GM08714 (cell line): ENCODE data around the gene KIF9.
A peak's percentile ranks its signal among the peaks of the same experiment; 100 is the strongest.

Experiments
- H3K4me3 ChIP-seq: fragments of 200-500 bp; sonication (Bioruptor generic); 2 replicates; pipeline ENCODE4 v1.5.1; 2014; ENCODE audit warnings: mild to moderate bottlenecking, low read length, inconsistent platforms
- ZNF274 ChIP-seq: IDR thresholded peaks from 2 replicates; pipeline ENCODE4 v1.6.1; 2012; ENCODE audit warnings: mild to moderate bottlenecking, low read depth, low read length

KIF9 gene

DNA sequence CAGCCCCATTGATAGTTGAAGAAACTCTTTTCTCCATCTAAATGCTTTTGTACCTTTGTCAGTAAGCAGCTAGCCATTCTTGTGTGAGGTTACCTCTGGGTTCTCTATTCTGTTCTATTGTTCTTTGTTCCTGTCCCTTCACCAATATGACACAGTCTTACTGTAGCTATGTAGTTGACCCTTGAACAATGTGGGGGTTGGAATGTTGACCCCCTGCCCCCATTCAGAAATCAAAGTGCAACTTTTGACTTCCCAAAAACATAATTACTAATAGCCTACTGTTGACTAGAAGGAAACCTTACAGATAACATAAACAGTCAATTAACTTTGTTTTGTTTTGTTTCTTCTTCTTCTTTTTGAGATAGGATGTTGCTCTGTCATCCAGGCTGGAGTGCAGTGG lies 18.9 kb upstream of the KIF9 start:
- no peak overlapping the region for H3K4me3 ChIP-seq
- TF ChIP-seq ZNF274, result no peak

DNA sequence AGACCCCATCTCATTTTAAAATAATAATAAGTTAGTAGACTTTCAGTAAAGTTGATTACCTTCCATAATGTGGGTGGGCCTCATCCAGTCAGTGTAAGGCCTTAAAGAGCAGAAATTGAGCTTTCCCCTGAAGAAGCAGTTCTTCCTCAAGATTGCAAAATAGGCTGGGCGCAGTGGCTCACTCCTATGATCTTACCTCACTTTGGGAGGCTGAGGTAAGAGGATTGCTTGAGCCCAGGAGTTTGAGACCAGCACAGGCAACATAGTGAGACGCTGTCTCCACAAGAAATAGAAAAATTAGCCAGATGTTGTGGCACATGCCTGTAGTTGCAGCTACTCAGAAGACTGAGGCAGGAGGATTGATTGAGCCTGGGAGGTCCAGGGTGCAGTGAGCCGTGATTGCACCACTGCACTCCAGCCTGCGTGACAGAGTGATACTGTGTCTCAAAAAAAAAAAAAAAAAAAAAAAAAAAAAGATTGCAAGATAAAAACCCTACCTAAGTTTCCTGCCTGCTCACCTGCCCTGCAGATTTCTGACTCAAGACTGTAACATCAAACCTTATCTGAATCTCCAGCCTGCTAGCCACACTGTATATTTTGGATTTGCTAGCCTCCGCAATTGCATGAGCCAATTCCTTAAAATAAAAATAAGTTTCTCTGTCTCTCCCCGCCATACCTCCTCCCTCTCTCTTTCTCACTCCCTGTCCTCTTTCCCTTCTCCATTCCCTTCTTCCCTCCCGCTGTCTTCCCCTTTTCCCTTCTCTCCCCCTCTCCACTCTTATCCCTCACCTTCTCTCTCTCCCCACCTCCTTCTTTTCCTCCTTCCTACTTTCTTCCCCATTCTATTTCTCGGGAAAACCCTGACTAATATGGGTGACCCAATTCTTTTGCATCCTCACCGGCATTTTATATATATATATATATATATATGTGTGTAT lies 17.1 kb upstream of the KIF9 start:
- no peak for TF ChIP-seq ZNF274
- no peak overlapping the region for H3K4me3 ChIP-seq

DNA sequence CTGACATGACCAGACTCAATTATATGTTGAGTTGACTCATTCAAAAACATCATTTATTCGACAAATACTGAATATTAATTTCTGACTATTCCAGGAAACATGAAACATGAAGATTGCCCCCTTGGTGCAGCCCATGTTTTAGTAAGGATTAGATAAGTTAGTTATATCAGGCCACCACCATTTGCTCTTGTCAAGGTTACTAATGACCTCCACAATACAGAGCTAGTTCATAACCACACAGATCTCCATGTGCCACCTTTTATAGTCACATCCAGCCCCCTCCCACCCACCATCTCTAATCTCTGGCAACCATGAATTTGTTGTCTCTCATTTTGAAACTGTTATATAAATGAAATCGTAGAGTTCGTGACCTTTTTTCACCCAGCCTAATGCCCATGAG lies 15.8 kb upstream of the KIF9 start:
- H3K4me3 ChIP-seq, result no peak overlapping the region
- no peak for TF ChIP-seq ZNF274

DNA sequence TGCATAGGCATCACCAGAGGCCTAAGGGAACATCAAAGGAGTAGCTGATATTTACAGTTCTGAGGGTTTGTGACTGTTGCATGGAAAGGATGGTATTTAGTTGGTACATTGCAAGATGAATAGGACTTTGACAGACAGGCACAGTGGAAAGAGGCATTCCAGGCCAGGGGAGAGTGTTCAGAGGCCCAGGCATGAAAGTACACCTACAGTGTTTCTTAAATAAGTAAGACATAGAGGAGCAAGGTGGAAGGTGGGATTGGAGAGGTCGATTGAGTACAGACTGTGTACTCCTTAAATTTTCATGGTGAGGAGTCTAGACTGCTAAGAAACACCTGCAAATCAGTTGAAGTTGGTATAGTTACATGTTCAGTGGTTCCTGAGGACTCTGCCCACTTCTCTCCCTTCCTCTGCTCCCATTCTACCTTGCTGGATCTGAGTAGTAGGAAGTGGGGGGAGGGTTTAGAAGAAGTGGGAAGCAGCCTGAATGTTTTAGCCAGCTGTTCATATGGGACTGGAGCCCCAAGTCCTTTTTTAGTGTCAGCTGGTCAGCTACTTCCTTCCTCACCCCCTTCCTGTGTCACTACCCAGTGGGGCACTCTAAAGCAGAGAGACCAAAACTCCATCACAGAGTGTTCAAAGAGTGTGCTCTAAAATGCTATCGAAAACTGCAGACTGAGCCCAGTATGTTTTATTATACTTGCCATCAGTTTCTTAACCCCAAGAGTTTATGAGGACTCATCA lies 14.1 kb upstream of the KIF9 start:
- TF ChIP-seq ZNF274, result no peak
- H3K4me3 ChIP-seq, result peak overlapping the region; percentile 8; the same call in 1 of the 2 replicates

GRCh38 chr3:47295976-47296375 lies 13.4 kb upstream of the KIF9 start:
- no peak for TF ChIP-seq ZNF274
- no peak overlapping the region for H3K4me3 ChIP-seq

GRCh38 chr3:47295322-47295721 lies 12.7 kb upstream of the KIF9 start:
- no peak overlapping the region for H3K4me3 ChIP-seq
- no peak for TF ChIP-seq ZNF274

- no peak overlapping the region for H3K4me3 ChIP-seq
- TF ChIP-seq ZNF274, result no peak
Observed at GRCh38 chr3:47294392-47294791, 11.8 kb upstream of the KIF9 start.

- H3K4me3 ChIP-seq, result no peak overlapping the region
- TF ChIP-seq ZNF274, result no peak
Observed at GRCh38 chr3:47293822-47294221, 11.2 kb upstream of the KIF9 start.

DNA sequence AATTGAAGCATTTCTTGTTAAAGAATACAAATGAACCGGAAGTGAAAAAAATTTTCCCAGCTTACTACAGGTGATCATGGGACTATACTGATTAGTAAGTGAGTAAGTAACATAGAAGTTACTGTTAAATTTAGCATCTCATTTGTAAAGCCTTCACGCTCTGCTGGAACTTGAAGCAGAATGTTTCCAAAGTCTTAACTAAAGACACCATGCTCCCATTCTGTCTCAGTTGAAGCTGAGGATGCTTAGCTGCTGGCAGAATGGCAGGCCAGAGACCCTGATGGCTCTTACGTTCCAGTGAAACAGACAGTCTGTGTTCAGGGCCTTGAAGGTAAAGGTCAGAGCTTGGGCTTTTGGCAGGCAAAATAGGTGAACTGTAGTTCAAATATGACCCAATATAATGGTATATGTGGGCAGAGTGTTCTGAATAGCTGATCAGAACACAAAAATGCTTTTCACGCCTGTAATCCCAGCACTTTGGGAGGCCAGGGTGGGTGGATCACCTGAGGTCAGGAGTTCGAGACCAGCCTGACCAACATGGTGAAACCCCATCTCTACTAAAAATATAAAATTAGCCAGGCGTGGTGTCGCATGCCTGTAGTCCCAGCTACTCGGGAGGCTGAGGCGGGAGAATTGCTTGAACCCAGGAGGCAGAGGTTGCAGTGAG lies 9.3 kb upstream of the KIF9 start:
- peak overlapping the region; percentile 72; the same call in 1 of the 2 replicates for H3K4me3 ChIP-seq

DNA sequence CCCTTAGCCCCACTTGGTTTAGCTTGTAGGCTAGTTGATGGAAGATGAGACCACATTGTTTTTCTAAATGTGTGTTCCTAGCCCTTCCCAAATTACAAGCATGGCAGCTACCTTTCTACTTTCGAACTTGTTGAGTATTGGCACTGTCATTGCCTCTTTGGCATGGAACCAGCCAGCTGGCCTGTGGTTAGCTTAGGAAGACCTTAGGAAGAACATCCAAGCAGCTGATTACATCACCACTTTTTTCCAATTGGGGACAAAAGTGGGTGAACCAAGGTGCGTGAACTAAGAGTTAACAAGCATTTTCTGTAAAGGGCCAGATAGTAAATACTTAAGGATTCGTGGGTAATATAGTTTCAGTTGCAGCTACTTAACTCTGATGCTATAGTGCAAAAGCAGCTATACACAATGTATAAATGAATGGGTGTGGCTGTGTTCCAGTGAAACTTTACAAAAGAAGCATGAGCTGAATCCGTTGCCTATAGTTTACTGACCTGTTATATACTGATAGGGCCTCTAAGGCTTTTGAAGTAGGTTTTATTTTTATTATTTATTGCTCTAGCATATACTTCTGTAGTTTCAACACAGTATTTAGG lies 8.7 kb upstream of the KIF9 start:
- TF ChIP-seq ZNF274, result no peak
- H3K4me3 ChIP-seq, result no peak overlapping the region

GRCh38 chr3:47288966-47289910 lies 6.6 kb upstream of the KIF9 start:
- no peak for TF ChIP-seq ZNF274
- H3K4me3 ChIP-seq, result no peak overlapping the region

- H3K4me3 ChIP-seq, result peak overlapping the region; percentile 84
- TF ChIP-seq ZNF274, result no peak
Observed at GRCh38 chr3:47283591-47284364, 1.2 kb upstream of the KIF9 start.

DNA sequence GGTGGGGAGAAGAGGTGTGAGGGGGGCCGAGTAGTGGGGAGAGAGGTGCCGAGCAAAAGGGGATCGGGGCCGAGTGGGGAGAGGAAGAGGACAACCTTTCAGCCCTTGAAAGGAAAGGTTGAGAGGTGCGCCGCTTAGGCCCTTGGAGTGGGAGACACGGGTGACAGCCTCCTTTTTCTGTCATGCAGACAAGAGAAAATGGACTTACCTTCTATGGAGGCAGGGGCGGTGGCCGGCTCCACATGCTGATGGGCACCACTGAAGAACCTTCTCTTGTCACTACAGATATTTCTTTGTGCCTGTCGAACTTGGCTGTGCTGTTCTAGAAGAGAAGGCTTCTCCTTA lies 566 bp upstream of the KIF9 start:
- H3K4me3 ChIP-seq, result peak overlapping the region; percentile 84
- no peak for TF ChIP-seq ZNF274
